ENCODE data around the gene CDC16.

CDC16 gene

DNA sequence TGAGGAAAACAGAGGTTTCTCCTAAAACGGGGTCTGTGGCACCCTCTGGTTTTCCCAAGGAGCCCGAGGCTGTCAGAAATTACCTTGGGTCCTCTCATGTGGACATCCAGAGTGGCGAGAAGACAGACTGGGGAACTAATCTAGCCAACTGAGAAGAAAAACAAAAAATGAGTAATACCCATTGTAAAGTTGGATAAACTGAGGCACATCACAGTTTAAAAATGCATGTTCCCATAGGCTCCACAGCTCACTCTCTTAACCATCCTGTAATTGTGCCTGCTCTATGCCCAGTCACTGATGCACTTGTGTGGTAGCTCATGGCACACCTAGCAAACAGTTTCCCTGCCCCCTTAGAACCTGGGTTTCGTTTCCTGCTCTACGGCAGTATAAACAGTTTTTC lies 31.5 kb downstream of the CDC16 start:
- DNase-seq = no peak

DNA sequence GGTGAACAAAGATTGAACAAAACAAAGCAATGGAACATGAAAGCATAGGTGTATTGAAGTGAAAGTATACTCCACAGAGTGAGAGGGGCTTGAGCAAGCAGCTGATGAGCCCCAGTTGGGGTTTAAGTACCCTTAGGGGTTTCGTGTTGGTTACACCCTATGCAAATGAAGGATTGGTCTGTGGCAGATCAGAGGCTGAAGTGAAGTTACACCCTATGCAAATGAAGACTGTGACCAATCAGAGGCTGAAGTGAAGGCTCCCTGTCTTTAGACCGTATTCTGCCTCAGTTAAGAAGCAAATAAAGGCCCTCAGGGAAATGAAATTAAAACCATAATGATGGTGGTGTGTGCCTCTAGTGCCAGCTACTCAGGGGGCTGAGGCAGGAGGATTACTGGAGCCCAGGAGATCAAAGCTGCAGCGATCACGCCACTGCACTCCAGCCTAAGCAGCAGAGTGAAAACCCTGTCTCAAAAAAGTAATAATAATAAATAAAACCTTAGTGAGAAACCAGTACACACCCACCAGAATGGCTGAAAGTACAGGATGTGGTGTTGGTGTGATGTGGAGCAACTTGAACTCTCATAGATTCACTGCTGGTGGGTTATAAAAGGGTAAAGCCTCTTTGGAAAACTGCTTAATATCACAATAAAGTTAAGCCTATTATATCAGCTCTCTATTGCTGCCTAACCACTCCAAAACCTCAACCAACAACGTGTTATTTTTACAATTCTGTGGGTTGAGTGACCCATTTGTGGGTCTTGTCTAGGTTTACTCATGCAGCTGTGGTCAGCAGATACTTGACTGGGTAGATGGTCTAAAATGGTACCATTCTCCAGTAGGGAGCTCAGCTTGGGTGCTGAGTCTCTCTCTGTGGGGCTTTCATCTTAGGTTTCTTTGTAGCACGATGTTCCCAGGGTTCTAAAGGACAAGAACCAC lies 33.9 kb downstream of the CDC16 start:
- no peak for DNase-seq

DNA sequence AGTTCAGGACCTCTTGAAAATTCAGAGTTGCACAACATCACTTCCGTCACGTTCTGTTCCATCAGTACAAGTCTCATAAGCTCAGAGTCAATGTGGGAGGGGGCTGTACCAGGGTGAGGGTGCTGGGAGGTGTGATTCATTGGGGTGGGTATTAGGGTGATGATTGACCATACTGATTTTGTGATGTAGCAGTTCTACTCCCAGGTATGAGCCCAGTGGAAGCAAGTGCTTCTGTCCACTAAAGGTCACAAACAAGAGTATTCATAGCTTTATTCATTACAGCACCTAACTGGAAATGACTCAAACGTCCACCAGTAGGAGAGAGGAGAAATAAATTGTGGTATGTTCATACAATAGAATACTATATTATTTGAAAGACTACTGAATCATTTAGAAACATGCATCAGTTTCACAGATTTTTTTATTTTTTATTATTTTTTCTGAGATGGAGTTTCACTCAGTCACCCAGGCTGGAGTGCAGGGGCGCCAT lies 34.6 kb downstream of the CDC16 start:
- no peak for DNase-seq

DNA sequence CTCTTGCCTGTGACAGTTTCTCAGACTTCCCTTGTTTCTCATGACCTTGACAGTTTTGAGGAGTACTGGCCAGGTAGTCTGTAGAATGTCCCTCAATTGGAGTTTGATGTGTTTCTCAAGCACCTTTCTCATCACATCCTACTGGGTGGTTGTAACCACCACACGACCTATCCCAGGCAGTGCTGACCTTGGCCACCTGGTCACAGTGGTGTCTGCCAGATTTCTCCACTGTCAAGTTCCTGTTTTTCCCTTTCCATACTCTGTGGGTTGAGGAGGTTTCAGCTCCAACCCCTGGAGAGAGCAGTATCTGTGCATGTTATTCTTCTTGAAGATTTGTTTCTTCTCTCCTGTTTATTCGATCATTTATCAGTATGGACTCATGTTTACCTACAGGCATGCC lies 38.3 kb downstream of the CDC16 start:
- DNase-seq = no peak

DNA sequence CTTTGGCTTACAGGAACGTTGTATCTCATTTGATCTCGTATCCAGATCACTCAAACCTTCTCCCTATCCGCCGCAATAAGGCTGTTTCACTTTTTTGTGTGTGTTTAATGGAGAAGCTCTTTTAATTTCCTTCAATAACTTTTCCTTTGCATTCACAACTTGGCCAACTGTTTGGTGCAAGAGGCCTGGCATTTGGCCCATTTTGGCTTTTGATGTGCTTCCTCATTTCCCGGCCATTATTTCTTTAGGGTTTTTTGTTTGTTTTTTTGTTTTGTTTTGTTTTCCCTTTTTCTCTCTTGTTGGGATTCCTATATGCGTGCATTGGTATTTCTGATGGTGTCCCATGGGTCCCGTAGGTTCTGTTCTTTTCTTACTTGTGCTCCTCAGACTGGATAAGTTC lies 40.6 kb downstream of the CDC16 start:
- DNase-seq = peak; percentile 67

DNA sequence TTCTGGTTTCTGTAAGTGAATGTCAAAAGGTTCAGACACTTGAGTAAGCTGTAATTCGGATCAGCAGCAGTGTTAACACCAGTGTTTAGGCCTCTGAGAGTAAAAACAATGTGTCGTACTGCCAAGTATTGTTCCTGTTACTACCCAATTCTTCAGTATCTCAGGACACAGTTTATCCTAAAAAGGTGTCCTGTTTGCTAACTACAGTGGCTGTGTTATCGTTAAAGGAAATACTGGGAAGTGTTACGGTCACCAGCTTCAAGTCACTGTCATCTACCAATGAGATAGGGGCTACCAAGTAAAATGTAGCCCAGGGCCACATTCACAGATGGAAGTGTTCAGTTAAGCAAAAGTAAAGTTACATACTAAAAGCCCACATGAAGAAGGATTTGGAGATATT lies 44.4 kb downstream of the CDC16 start:
- DNase-seq = peak; percentile 18

DNA sequence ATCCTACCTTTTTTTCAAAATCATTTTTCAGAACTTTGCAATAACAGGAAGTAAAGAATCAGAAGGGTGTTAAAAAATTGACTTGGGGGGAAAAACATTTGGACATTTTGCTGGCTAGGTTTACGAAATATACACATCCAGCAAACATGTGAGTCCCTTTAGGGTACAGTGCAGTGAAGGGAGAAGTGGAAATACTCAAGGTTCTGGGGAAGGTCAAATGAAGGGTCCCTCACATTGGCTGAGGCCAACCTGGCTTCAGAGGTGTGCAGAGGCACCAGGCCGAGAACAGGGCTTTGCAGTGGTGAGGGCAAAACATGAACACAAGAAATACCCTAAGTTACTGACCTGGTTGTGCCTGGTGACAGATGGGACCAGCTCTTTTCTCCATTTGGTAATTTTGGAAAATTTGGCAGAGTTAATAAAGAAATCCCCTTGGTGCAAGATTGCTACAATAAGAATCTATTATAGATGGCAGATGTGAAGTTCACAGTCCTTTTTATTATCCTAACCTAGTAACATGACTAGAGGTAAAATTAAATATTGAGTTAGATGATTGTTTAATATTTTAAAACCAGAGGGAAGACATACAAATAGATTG lies 45.2 kb downstream of the CDC16 start:
- DNase-seq = no peak

DNA sequence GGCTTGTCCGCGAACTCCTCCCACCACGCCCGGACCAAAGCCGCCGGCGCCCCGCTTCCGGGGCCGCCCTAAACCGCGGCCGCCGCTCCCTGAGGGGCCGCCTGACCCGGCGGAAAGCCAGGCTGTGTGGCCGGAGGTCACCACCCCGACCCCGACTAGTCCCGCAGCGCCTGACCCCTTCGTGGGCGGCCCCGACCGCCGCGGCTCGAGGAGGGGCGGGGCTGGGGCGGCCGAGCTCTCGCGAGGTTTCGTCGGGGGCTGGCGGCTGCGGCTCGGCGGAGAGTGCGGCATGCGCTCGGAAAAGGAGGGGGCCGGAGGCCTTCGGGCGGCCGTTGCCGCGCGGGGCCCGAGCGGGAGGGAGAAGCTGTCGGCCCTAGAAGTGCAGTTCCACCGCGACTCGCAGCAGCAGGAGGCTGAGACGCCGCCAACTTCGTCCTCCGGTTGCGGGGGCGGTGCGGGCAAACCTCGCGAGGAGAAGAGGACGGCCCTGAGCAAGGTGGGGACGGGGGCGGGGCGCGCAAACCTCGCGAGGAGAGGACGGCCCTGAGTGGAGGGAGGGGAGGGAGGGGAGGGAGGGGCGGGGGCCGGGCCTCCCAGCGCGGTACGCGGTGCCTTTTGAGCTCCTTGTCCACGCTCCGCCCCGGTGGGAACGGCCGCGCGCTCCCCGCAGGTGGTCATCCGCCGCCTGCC lies 46.8 kb downstream of the CDC16 start, which contains the start of gene UPF3A:
UPF3A (plus strand) TSS at position 251 of the 690 bp plus-strand sequence; CDS start at position 290, 39 bp downstream.
- peak; percentile 96 for DNase-seq

DNA sequence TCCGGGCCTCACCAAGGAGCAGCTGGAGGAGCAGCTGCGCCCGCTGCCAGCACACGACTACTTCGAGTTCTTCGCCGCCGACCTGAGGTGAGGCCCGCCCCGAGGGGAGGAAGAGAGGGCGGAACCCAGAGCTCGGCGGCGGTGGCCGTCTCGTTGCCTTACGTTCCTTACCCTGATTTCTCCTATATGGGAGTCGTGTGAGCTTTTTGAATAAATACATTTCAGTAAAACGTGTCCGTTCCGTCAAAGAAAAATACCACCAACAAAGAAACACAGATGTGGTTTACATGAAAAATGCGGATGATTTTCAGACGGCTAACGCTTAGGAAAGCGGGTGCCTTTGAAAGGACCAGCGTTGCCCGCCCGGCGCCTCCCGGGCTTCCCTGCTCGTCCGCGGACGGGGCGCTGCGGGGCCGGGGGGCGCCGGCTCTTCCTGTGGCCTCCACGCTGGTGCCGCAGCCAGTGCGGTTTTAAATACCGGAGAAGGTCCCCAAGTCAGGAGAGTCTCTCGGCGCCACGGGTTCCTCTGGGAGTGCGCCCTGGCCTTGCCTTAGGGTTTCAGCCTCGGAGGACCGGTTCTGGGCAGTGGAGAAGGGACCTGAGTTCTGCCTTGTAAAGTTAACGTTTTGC lies 47.5 kb downstream of the CDC16 start:
- DNase-seq = peak; percentile 90

DNA sequence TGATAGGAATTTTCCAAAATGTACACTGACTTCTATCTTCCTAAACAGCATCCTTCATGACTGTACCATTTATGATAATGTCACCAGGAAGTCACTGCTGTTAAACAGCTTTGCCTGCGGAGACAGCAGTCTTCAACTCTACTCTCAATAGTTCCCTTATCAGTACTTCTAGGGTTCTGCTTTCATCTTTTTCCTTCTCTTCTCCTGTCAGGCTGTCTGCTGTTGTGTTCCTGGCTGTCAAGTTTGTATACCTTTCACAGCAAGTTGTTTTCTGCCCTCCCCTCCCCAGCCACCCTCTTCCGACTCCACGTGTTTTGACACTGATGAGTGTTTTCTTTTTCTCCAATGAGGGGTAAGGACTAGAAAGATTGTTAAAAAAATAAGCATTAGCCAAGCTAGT lies 48.9 kb downstream of the CDC16 start:
- peak; percentile 70 for DNase-seq

DNA sequence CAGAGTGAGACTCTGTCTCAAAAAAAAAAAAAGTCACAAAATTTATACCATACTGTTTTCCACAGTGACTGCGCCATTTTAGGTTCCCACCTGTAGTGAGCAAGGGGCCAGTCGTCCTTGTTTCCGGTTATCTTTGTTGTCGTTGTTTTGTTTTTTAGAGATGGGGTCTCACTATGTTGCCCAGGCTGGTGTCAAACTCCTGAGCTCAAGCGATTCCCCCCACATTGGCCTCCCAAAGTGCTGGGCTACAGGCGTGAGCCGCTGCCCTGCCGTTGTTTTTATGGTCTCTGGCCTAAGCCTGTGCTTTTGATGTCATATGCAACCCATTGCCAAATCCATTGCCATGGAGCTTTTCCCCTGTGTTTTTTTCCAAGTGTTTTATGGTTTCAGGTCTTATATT lies 50.0 kb downstream of the CDC16 start:
- no peak for DNase-seq

DNA sequence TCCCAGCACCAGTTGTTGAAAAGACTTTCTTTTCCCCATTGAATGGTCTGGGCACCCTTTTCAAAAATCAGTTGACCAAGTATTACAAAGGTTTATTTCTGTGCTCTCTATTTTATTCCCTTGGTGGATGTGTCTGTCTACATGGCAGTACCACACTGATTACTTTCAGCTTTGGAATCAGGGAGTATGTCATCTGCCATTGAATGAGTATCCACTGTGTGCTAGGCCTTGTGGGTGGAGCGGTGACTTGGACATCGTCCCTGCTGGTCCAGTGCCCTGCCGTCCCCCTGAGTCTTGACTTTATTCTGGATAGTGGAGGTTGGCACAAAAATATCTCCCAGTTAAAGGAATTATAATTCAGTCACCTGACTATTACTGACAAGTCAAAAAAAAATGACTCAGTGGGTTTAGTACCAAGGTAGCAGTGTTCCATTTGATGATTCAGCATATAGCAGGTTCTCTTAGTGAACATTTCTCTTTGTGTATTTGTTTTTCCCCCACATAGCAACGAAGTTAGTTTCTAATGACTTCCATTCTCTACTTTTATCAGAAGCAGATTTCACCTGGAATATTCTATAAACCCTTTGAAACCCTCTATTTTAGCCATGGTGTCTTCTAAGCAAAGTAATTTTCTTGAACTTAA lies 50.6 kb downstream of the CDC16 start:
- DNase-seq = no peak

DNA sequence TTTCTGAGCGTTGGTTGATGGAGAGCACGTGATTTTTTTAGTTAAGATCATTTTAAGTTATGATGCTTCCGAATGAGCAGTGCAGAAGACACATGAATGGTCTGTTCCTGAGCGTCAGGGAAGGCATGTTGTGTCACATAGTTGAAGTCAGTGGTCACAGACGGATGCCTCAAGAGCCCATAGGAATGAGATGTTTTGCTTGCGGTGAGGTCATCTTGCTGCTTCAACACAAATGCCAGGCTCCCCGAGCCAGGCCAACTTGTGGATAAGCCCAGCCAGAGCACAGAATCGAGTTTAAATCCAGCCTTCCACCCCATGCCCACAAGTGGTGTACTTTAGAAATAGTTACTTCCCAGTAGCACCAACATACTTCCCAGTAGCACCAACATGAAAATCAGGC lies 52.1 kb downstream of the CDC16 start:
- no peak for DNase-seq

DNA sequence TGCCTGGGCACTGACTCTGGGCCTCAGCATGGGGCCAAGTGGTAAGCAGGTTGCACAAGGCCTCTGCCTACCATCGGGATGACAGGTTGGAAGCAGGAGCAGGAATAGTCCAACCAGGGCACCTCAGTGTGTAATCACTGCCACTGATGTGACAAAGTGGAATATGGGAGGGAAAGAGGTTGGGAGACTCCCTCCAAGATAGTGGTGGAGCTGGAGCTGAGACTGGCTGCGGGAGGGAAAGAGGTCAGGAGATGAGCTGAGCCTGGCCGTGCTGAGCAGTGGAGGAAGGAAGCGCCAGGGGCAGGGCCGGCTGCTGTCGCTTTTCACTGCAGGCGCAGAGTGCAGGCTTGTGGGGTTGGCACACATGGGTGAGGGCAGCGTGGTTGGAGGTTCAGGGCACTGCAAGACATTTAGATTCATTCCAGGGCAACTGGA lies 53.5 kb downstream of the CDC16 start:
- no peak for DNase-seq

DNA sequence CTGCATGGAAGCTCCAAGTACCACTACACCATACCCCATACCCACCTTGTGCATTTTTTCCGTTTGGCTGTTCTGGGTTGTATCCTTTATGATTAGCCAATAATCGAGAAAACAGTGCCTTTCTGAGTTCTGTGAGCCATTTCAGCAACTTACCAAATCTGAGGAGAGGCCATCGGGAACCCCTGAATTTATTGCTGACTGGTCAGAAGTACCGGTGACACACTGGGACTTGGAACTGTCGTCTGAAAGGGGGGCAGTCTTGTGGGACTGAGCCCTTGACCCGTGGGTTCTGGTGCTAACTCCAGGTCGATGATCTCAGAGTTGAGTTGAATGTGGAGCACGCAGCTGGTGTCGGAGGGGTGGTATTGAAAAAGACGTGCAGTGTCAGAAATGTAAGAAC lies 61.8 kb downstream of the CDC16 start:
- DNase-seq = no peak

DNA sequence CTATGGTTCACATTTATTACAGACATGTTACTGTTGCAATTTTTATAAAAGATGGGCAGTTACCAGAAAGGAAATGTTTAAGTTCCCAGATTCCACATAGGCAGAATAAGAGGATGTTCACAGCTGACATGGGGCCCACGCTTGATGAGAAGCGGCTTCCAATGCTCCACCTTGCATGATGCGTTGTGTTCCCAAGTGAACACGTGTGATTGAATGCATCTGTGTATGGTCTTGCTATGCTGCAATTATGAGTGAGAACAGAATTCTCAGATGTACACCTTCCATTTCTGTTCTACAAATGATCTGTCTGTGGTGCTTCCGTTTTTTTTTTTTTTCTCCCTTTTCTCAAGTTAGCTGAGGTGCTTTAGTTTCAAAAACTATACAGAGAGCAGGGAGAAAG lies 62.2 kb downstream of the CDC16 start:
- DNase-seq = no peak

DNA sequence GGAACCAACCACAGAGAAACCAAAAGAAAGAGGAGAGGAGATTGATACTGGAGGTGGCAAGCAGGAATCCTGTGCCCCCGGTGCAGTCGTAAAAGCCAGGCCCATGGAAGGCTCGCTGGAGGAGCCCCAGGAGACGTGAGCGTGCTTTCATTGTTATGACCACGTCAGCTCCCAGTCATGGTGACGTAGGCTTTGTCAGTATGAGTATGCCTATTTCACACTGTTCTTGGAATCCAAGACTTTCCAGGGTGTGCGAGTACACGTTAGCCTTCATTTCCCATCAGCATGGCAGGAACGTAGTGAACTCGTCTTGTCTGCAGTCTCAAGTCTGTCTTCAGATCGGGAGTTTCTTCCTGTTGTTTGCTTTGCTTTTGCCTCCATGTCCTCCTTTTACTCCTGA lies 64.2 kb downstream of the CDC16 start:
- no peak for DNase-seq

DNA sequence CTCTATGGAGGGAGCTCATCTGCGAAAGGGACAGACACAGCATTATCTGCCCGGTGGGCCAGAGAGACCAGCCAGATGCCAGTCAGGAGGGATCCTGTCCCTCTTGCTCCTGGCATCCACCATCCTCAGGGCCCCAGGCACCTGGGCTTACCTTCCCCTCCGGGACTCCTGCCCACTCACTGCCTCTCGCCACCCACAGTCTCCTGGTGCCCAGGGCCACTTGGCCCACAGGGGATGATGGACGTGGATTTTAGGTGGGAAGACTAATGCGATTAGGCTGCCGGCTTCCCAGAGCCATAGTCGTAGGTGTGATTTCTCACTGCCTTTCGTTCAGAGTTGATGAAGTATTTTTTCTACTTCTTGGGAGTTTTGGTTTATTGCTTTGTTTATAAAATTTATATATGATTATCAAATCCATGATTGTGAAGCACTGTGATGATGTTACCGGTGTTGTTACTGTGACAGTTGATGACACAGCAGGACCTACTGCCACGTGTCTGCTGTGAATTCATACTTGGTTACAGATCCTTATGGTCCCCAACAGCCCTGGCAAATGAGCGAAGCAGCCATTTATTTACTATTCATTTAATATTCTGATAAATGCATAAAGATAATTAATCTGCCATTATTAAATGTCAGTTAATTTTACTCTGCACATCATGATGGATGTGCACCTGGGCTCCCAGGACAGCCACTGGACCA lies 65.1 kb downstream of the CDC16 start:
- DNase-seq = no peak

DNA sequence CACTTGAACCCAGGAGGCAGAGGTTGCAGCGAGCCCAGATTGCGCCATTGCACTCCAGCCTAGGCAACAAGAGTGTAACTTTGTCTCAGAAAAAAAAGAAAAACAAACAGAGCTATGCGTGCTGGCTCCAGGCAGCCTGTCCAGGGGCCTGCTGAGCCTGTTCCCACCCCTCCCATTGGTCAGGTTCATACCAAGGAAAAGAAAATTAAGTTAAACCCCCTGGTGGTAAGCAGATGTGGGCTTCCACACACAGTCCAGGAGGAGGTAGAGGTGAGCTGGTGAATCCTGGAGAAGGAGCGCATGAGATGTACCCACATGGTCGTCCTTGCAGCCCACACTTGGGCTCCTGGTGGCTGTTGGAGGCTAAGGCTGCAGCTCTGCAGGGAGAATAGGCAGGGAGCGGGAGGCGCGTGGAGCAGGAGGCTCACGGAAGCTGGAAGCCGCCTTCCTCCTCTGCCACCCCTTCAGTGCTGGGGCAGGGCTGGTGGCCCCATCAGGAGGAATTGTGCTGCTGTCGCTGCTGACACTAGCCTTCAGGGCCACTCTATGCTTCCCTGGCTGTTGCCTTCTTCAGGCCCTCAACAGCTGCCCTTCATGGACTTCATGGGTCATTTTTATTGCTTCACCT lies 69.1 kb downstream of the CDC16 start:
- DNase-seq = no peak

DNA sequence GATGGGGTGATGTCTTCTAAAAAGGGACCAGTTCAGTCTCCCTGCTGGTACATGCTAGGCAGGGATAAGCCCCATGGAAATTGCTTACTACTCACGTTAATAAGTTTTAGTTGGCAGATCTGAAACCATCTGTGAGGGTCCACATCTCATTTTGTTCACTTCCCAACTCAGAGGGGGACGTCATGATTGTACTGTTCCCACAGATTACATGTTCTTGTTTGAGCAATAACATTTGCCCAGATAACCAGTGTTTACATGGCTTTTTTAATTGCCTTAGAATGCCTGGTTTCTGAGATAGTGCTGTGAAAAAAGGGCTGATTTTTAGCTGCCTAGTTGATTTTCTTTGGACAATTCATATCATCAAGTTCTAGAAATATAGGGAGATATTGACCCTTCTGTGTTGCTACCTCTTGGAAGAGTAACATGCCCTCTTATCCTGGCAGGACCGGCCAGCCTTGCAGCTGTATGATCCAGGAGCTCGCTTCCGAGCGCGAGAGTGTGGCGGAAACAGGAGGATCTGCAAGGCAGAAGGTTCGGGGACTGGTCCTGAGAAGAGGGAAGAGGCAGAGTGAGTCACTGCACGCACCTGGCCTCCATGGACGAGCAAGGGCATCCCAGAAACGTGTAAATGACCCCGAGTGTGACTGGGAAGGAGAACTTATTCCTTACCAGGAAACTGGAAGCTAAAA lies 69.8 kb downstream of the CDC16 start:
- DNase-seq = no peak

DNA sequence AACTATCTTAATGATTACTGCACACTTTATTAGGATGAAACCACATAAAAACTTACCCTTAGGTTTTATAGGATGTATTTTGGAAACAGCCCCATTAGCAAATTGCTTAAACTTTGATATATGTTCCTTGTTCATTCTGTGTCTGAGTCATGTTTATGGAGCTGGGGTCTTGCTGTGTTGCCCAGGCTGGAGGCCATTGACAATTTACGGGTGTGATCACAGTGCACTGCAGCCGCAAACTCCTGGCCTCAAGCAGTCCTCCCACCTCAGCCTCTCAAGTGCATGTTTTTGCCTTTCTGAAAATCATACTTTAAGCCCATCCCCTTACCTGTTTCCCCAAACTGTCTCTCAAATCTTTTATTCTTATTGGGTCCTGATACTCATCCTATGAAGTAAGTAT lies 74.4 kb downstream of the CDC16 start:
- no peak for DNase-seq
